SKM-1 (cell line): ENCODE data around the gene FAM43B.
"Not testable (repeated sequence)": the region's sequence is repeated elsewhere in the genome, so short reads cannot be mapped to it uniquely, and the experiment has no call there.

Source experiments
- DNase-seq: peaks from one replicate; lab custom pipeline; 2025; ENCODE audit not compliant: unreplicated experiment; lab: John Stamatoyannopoulos, UW

Gene FAM43B, protein sequence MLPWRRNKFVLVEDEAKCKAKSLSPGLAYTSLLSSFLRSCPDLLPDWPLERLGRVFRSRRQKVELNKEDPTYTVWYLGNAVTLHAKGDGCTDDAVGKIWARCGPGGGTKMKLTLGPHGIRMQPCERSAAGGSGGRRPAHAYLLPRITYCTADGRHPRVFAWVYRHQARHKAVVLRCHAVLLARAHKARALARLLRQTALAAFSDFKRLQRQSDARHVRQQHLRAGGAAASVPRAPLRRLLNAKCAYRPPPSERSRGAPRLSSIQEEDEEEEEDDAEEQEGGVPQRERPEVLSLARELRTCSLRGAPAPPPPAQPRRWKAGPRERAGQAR

DNA sequence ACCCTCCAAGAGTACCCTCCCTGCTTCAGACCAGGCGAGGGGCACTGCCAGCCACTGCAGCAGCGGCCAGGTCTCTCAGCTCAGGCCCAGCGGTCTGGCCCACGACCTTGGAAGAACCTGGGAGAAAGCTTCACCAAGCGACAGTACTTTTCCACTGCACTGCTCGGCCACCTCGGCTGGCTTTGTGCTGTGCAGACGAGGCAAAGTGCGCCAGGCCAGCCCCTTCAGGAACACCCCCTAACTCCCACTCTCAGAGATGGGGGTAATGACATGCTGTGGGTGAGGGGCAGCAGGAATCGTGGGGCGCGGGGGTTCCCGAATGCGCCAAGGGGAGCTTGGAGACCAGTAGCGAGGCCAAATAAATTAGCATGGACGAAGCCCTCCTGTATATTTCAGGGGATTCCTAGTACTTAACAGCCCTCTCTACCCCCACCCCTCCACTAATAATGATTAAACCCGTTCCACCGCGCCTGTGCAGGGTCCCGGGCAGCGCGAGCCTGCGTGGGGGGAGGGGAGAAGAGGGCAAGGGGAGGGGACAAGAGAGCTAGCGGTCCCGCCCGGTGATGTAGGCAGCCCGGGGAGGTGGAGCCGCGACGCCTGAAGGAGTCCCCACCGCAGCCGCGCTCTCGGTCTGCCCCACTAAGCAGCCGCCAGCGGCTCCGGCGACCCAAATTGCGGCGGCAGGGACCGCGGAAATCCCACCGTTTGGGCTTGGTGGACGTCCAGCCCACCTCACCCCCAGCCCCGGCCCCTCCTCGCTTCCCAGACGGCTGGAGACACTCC is at the start of gene FAM43B:
Gene FAM43B (plus strand): TSS at position 629 of the 783 bp plus-strand sequence. CDS start 401 bp downstream, outside the sequence.
- DNase-seq = no peak

- no peak for DNase-seq
These were observed 46.9 kb upstream of the FAM43B start for GRCh38 chr1:20505488-20505887.

- DNase-seq = no peak
These were observed 45.2 kb upstream of the FAM43B start for GRCh38 chr1:20507248-20507563.

GRCh38 chr1:20507564-20508410 is 44.6 kb upstream of the FAM43B start, which contains the start of gene MUL1:
MUL1 (minus strand) TSS chr1:20508151; CDS start chr1:20508024, 127 bp downstream.
- peak; percentile 51 for DNase-seq

DNA sequence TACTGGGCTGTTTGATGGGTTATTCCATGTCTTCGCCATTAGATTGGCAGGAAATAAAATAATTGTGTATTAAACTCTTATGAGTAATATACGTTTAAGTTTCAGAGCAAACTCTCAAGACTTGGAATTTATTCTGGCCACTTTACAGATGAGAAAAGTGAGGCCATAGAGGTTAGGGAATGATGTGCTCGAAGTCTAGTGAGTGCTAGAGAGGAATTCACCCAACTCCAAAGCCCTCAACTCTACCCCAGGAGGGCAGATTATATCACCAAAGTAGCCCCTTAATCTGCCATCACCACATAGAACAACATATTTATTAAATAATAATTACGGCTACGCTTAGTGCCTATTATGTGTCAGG is 44.0 kb upstream of the FAM43B start:
- no peak for DNase-seq

DNA sequence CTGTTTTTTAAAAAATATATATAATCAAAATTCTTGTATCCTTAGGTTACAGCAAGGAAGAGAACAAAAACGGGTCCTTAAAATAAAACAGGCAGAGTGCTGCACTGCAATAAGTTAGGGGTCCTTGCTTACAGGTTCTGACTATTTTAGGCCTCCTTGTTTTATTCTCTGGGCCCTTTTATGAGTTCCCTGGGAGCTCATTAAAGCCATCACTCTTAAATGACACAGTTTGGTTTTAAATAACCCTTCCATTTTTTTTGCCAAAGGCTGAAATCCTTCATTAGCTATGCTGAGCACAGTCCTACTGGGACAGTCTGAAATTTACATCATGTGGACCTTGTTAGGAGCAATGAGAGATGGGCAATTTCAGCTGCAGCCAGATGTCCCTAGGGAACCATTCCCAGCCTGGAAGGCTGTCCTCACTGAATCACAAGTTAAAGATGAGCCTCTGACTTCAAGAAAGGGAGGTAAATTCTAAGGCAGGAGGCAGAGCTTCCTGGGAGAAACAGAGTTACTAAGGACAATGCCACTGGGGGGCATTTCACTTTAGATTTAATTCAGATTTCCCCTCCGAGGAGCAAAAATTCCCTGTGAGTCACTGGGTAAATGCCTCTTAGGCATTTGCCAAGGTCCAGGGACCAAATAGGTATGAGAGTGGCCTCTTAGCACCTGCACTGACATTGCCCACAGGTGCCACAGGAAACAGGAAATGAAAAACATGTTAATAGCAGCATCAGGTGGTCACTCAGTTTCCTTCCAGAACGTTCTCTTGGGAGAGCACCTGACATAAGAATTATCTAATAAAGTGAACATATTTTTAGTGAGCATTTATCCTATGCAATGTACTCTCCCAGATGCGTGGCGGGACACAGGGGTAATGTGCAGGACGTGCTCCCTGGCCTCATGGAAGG is 40.6 kb upstream of the FAM43B start:
- DNase-seq = no peak

DNA sequence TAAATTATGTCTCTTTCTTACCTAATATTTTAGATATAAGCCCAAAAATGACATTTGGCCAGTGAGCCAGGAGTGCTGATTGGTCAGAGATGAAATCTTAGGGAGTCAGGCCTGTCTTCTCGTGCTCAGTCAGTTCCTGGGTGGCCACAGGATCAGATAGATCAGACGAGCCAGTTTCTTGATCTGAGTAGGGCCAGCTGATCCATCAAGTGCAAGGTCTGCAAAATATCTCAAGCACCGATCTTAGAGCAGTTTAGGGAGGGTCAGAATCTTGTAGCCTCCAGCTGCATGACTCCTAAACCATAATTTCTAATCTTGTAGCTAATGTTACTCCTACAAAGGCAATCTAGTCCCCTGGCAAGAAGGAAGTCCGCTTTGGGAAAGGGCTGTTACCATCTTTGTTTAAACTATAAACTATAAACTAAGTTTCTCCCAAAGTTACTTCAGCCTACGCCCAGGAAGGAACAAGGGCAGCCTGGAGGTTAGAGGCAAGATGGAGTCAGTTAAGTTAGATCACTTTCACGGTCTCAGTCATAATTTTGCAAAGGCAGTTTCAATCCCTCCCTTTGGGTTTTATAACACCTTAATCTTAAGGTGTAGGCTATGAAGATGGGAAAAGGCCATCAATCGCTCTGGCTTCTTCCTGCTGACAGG is 32.6 kb upstream of the FAM43B start:
- not testable (repeated sequence) for DNase-seq

DNA sequence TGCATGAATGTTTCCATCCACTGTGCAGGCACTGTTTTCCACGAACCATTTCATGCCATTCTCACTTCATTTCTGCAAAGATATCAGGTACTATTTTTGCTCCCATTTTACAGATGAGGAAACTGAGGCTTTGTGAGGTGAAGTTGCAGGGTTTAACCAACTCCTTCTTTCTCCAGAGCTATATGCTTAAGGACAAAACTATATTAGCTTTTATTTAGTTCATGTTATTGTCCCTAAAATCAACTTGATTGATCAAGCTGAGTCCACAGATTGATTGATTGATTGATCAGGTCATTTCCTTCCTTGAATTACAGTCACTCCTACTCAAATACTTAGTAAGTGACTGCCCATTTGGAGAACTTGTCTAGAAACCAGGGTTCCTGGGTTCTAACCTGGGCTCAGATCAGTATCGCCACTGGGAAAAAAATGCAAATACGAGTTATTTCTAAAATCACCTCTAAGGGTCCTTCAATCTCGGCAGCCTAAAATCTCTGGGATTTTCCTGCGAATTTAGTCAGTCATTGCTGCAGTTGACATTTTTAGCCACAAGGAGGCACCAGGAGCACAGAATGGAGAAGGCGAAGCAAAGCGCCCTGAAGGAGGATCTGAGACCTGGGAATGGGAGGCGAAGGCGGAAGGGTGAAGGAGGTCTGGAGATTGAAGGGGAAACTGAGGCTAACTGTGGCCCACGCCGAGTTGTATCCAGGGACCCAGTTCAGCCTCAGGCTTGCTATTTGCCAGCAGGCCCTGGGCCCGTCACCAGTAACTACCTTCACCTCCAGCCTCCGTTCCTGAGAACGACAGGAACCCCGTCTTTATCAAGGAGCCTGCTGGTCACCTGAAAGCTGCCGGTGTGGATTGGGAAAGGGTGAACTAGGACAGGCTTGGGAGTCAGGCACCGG is 30.2 kb upstream of the FAM43B start:
- peak; percentile 58 for DNase-seq

- no peak for DNase-seq
These were observed 26.1 kb upstream of the FAM43B start for GRCh38 chr1:20526267-20526666.

GRCh38 chr1:20528221-20528620 is 24.2 kb upstream of the FAM43B start:
- no peak for DNase-seq

DNA sequence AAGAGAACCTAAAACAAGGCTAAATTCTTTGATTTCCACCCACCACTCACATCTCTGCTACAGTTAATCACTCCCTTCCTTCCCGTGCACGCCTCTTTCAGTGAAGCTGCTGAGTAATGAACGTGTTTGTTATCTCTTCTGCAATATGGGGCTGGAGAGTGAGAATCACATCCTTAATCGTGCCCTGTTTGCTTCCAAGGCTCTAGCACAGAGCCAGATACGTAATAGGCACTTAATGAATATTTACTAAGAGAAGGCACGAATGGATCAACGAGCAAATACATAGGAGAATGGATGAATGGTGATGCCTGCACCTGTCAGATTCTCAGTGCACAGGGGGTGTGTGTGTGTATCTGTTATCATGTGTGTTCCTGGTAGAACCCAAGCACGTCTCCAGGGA is 22.1 kb upstream of the FAM43B start:
- no peak for DNase-seq

- DNase-seq = no peak
These were observed 21.5 kb upstream of the FAM43B start for GRCh38 chr1:20530901-20531300.

GRCh38 chr1:20533635-20534034 is 18.7 kb upstream of the FAM43B start:
- DNase-seq = no peak

DNA sequence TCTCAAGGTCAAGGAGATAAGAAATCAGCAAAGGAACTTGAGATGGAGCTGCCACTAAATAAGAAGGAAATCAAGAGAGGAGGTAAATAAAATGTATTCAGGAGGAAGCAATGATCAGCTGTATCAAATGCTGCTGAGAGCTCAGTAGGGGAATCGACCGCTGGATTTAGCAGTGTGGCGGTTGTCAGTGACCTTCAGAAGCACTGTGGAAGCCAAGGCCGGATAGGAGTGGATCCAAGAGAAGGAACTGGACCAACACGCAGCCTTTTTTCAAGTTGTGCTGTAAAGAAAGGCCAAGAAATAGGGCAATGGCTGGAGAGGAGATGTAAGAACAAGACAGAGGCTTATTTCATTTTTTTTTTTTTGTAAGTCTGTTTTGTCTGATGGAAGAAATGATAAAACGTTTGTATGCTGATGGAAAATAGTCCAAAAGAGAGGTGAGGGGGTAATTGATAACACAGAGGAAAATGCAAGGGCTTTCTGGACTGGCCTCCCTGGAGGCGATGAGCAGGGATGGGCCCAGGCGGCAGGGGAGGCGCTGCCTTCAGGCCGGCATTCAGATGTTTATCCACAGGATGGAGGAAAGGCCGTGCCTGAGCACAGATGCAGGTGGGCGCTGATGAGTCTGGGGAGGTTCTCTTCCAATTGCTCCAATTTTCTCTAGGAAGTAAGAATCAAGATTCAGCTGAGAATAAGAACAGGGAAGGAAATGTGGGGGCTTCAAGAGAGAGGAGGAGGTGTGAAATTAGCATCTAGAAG is 17.5 kb upstream of the FAM43B start:
- DNase-seq = no peak

GRCh38 chr1:20538227-20538626 is 14.1 kb upstream of the FAM43B start:
- DNase-seq = no peak

GRCh38 chr1:20538760-20539551 is 13.4 kb upstream of the FAM43B start:
- DNase-seq = no peak

GRCh38 chr1:20540281-20540680 is 12.1 kb upstream of the FAM43B start:
- DNase-seq = no peak

GRCh38 chr1:20546637-20547036 is 5.7 kb upstream of the FAM43B start:
- DNase-seq = no peak
